Activated B cell treated with CpG ODN at 0.5 μM for 24 hours (primary cell): Measurements from ENCODE around the gene RCAN1. TPM values are rescaled to one million over a fixed set of nuclear protein-coding genes. Genes with fewer than 3 reads are reported as not detected.

ENCODE experiments used
- ATAC-seq: fragments of 200-7000 bp; cut with Tn5 transposase; one replicate; pipeline ENCODE4 v1.10.0; 2021; ENCODE audit warnings: low read depth, mild to moderate bottlenecking, moderate library complexity
- CTCF ChIA-PET: fragments of 350-600 bp; sonication (Branson Sonifier 250); formaldehyde crosslinking; loops from one replicate; lab custom pipeline; 2021; ENCODE audit warnings: antibody characterized with exemption; lab: Charles Lee
- POLR2A ChIA-PET: fragments of 350-600 bp; sonication (Branson Sonifier 250); formaldehyde crosslinking; loops from one replicate; lab custom pipeline; 2021; ENCODE audit warnings: antibody characterized with exemption; lab: Charles Lee
- DNase-seq: peaks from one replicate; pipeline ENCODE4 v3.0.0; 2022
- H3K27ac Mint-ChIP-seq: one replicate; pipeline ENCODE4 v1.8.0; 2020; ENCODE audit warnings: mixed read lengths
- H3K27me3 Mint-ChIP-seq: one replicate; pipeline ENCODE4 v1.8.0; 2021; ENCODE audit warnings: mixed read lengths
- H3K36me3 Mint-ChIP-seq: one replicate; pipeline ENCODE4 v1.8.0; 2021; ENCODE audit warnings: low read depth, mixed read lengths
- H3K4me1 Mint-ChIP-seq: one replicate; pipeline ENCODE4 v1.8.0; 2021; ENCODE audit warnings: mixed read lengths
- H3K4me3 Mint-ChIP-seq: one replicate; pipeline ENCODE4 v1.8.0; 2020; ENCODE audit warnings: mild to moderate bottlenecking, mixed read lengths
- H3K9me3 Mint-ChIP-seq: one replicate; pipeline ENCODE4 v1.8.0; 2020; ENCODE audit warnings: mixed read lengths
- CTCF ChIP-seq: fragments of 200-600 bp; IDR thresholded peaks from one replicate; pipeline ENCODE4 v1.8.0; 2022; ENCODE audit warnings: antibody characterized with exemption, mild to moderate bottlenecking
- intact Hi-C: fragments of 100-400 bp; cut with micrococcal nuclease; formaldehyde crosslinking; loops from one replicate; pipeline ENCODE4 v1.15.1; 2024
- total RNA-seq: library from RNA; stranded (reverse); gene quantifications from 2 replicates; pipeline ENCODE4 v1.2.3, GENCODE V29; 2022

RCAN1 gene
- total RNA-seq, 1 donor from 2014 or later: 5.8 TPM

GRCh38 chr21:34526618-34527290, 88.2 kb downstream of the RCAN1 start:
- CTCF ChIA-PET: no interaction called here

DNA sequence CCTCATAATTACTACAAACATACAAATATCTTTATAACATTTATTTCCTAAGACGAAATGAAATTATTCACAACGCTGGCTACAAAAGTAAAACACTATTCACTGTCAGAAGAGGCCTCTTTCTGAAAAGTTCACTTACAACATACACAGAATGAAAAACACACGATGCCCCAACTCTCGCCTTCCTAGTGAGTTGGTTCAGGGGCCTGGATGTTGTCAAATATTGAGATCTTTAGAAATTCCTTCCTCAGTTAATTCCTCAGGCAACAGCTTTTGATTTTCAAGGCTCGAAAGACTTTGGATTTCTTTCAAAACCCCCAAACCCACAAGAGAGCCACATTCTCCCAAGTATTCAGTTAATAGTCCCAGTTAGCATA, 88.7 kb downstream of the RCAN1 start:
- Mint-ChIP-seq H3K4me1 (peaks cover 8% of the 10 kb centered on the region), H3K27me3 (no peaks in the 10 kb centered on the region), H3K27ac (no peak overlapping the region), H3K36me3 (no peaks in the 10 kb centered on the region), H3K4me3 (peak overlapping the region; percentile 42), H3K9me3 (no peaks in the 10 kb centered on the region)
- ChIA-PET POLR2A (no interaction called here), CTCF (no interaction called here)
- intact Hi-C loops: no loop called here
- ATAC-seq: no peak
- DNase-seq: no peak
- no peak for TF ChIP-seq CTCF

More at GRCh38 chr21:34526618-34527290, 88.2 kb downstream of the RCAN1 start:
- peaks cover 8% of the 10 kb centered on the region for H3K4me1 Mint-ChIP-seq
- H3K4me3 Mint-ChIP-seq: peak overlapping the region; percentile 42
- no peak overlapping the region for H3K27ac Mint-ChIP-seq
- no peak for DNase-seq
- H3K9me3 Mint-ChIP-seq: no peaks in the 10 kb centered on the region
- intact Hi-C loops: no loop called here
- no peak for TF ChIP-seq CTCF
- ATAC-seq: no peak
- no peaks in the 10 kb centered on the region for H3K36me3 Mint-ChIP-seq
- POLR2A ChIA-PET: no interaction called here
- H3K27me3 Mint-ChIP-seq: no peaks in the 10 kb centered on the region

DNA sequence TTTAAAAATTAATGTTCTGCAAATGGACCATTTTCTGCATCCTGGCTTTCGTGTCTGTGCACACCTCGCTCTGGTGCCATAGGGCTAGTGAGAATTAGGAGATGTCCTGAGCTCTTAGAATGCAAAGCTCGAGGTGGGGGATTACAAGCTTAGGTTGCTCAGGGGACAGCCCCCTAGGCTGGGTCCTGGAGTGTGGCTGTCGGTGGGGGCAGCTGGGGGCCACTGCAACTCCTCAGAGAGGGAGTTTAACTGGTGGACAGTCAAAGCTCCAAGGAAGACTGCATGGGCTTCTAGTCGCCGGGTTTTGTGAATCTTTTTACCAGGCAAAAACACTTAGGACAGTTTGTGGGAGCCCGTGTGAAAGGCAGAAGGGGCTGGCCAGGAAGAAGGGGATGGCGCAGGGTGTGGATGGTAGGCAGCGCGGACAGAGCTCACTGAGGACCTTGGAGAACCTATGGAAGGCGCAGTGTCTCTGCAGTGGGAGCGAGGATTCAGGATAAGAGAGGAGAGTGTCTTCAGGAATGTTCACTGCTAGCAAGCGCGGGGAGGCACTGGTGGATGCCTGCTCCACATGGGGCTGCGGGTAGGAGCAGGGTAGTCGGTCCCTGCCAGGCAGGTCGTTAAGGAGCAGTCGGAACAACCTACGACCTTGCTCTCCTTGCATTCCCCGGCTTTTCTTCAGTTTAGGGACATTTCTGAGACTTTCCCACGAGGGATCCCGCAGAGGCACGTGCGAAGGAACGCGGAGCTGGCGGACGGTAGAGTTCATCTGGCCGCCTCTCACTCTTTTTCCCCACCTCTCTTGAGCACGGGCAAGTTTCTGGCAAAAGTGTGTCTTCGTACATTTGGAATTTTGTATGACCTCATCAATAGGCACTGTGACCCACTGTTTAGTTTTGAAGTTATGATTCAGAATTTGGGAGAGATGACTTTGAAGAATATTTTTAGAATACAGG, 90.0 kb downstream of the RCAN1 start:
- ATAC-seq: no peak
- Mint-ChIP-seq H3K27ac (no peak overlapping the region), H3K27me3 (no peaks in the 10 kb centered on the region), H3K4me3 (no peak overlapping the region), H3K9me3 (no peaks in the 10 kb centered on the region), H3K36me3 (no peaks in the 10 kb centered on the region), H3K4me1 (peaks cover 8% of the 10 kb centered on the region)
- no peak for TF ChIP-seq CTCF
- CTCF ChIA-PET: no interaction called here
- intact Hi-C loops: no loop called here
- POLR2A ChIA-PET: no interaction called here
- no peak for DNase-seq

DNA sequence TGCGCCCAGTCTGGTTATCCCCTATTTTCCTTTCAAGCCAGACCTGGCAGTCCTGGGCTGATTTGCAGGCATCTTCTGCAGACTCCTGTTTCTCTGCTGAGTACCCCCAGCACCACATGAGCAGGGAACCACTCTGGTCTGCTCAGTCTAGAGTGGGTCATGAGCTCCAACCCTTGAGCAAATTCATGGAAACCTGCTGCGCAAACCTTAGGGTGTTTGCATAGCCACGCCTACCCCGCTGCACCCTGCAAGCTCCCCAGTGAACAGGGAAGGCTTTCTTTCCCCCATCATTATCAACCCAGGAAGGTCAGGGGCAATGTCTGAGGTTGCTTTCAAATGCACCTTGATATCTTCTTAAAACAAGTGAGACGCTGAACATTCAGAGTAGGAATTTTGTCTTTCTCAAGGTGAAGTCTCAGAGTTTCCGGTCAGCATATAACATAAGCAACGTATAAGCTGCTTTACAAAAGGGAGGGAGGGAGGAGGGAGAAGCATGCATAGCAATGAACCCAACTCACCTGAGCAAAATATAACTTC, 91.8 kb downstream of the RCAN1 start:
- Mint-ChIP-seq H3K27me3 (no peaks in the 10 kb centered on the region), H3K9me3 (no peaks in the 10 kb centered on the region), H3K36me3 (no peaks in the 10 kb centered on the region), H3K4me3 (no peak overlapping the region), H3K27ac (no peak overlapping the region), H3K4me1 (peaks cover 8% of the 10 kb centered on the region)
- intact Hi-C loops: no loop called here
- no peak for DNase-seq
- CTCF ChIA-PET: interaction anchor here (1.2 kb wide), 1 partner anchor 18 kb away, joined by 3 read pairs; no protein-coding TSS in a partner anchor
- TF ChIP-seq CTCF: no peak
- no peak for ATAC-seq
- POLR2A ChIA-PET: no interaction called here

DNA sequence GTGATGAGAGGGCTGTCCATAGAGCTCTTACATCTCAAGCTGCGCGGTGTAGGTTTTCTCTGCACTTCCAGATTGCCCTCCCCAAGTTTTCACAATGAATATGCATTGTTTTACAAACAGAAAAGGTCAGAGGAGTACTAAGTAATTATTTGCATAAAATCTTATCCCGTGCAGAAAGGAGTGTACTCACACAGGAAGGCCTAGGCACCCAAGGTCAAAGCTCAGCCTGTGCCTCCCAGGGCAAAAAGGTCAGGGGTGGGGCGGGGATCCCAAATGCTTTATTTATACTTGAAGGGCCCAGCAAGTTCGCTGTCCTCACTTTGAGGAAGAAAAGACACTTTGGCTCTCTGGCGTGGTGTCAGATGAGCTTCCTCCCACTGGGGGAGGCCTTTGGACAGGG, 92.6 kb downstream of the RCAN1 start:
- TF ChIP-seq CTCF: no peak
- CTCF ChIA-PET: no interaction called here
- POLR2A ChIA-PET: no interaction called here
- peaks cover 6% of the 10 kb centered on the region for H3K36me3 Mint-ChIP-seq
- no peaks in the 10 kb centered on the region for H3K9me3 Mint-ChIP-seq
- no peaks in the 10 kb centered on the region for H3K27me3 Mint-ChIP-seq
- no peak overlapping the region for H3K27ac Mint-ChIP-seq
- H3K4me1 Mint-ChIP-seq: peaks cover 8% of the 10 kb centered on the region
- DNase-seq: no peak
- no peak for ATAC-seq
- intact Hi-C loops: no loop called here
- H3K4me3 Mint-ChIP-seq: no peak overlapping the region
